CD4-positive, CD25-positive, alpha-beta regulatory T cell (primary cell): ENCODE measurements around the gene SIPA1L3. TPM values are rescaled to one million over a fixed set of nuclear protein-coding genes. Genes with fewer than 3 reads are reported as not detected.

Source experiments
- ATAC-seq, 2 donors: fragments of 150-1000 bp; cut with Tn5 transposase; one replicate each; pipeline ENCODE4 v1.10.0; 2021; ENCODE audit warnings: low read depth in 2 of 2, moderate number of reproducible peaks in 2 of 2, moderate library complexity in 1 of 2
- DNase-seq, 3 donors: peaks; one replicate each; pipeline versions ENCODE4 v3.0.0 to v3.0.0-alpha.2; 2012 to 2022; ENCODE audit warnings: mixed read lengths in 1 of 3
- H3K27ac ChIP-seq: one replicate; pipeline ENCODE4 v1.7.0; 2013; ENCODE audit warnings: mild to moderate bottlenecking, low read length; ENCODE audit not compliant: insufficient read depth, poor library complexity, severe bottlenecking
- H3K27me3 ChIP-seq: one replicate; pipeline ENCODE4 v1.7.0; 2013; ENCODE audit warnings: low read length; ENCODE audit not compliant: control insufficient read depth, insufficient read depth
- H3K36me3 ChIP-seq: one replicate; pipeline ENCODE4 v1.7.0; 2013; ENCODE audit warnings: mild to moderate bottlenecking, low read length, moderate library complexity; ENCODE audit not compliant: control insufficient read depth, insufficient read depth
- H3K4me1 ChIP-seq: 2 replicates; pipeline ENCODE4 v1.7.0; 2013; ENCODE audit warnings: mild to moderate bottlenecking, low read length; ENCODE audit not compliant: insufficient read depth, control insufficient read depth, poor library complexity, severe bottlenecking
- H3K4me3 ChIP-seq: one replicate; pipeline ENCODE4 v1.7.0; 2013; ENCODE audit warnings: low read depth, mild to moderate bottlenecking, low read length, moderate library complexity
- H3K9me3 ChIP-seq, 2 experiments: 1 replicate in 1 of 2; 2 replicates in 1 of 2; pipeline ENCODE4 v1.7.0; 2013; ENCODE audit warnings: low read length in 2 of 2, mild to moderate bottlenecking in 1 of 2, moderate library complexity in 1 of 2; ENCODE audit not compliant: control insufficient read depth in 2 of 2
- H3K27ac Mint-ChIP-seq, 3 donors: one replicate each; pipeline ENCODE4 v1.8.0; 2020 to 2022; ENCODE audit warnings: mild to moderate bottlenecking in 3 of 3, mixed read lengths in 3 of 3, moderate library complexity in 2 of 3
- H3K27me3 Mint-ChIP-seq: one replicate; pipeline ENCODE4 v1.8.0; 2022; ENCODE audit warnings: mild to moderate bottlenecking, mixed read lengths
- H3K36me3 Mint-ChIP-seq: one replicate; pipeline ENCODE4 v1.8.0; 2020; ENCODE audit warnings: mixed read lengths
- H3K4me1 Mint-ChIP-seq, 4 donors: one replicate each; pipeline ENCODE4 v1.8.0; 2020 to 2022; ENCODE audit warnings: mixed read lengths in 4 of 4, mild to moderate bottlenecking in 1 of 4
- H3K4me3 Mint-ChIP-seq, 4 donors: one replicate each; pipeline ENCODE4 v1.8.0; 2020 to 2022; ENCODE audit warnings: mild to moderate bottlenecking in 4 of 4, mixed read lengths in 4 of 4, moderate library complexity in 3 of 4
- H3K9me3 Mint-ChIP-seq, 7 donors: one replicate each; pipeline ENCODE4 v1.8.0; 2020 to 2022; ENCODE audit warnings: mixed read lengths in 7 of 7, mild to moderate bottlenecking in 3 of 7, moderate library complexity in 2 of 7
- polyA plus RNA-seq, 4 donors: library from polyadenylated mRNA; unstranded; fragments of 300-500 nt; fragmentation: Illumina TruSeq; gene quantifications; one replicate each; pipeline ENCODE4 v1.2.3, GENCODE V29; 2021
- total RNA-seq: library from RNA; stranded (reverse); gene quantifications from one replicate; pipeline ENCODE4 v1.2.3, GENCODE V29; 2022

The SIPA1L3 gene
- total and polyA plus RNA-seq, 5 donors from 2014 or later: 0.41 to 27.6 (median 1.7) TPM

GRCh38 chr19:38073841-38074685 is 167.1 kb downstream of the SIPA1L3 start:
- no peak overlapping the region for H3K4me3 Mint-ChIP-seq
- peaks cover 0 to 3% (median 0%) of the 10 kb centered on the region in 4 donors for H3K4me1 Mint-ChIP-seq
- no peaks in the 10 kb centered on the region for H3K27me3 Mint-ChIP-seq
- Histone ChIP-seq H3K4me3 (no peak overlapping the region), H3K9me3 (no peaks in the 10 kb centered on the region), H3K36me3 (no peaks in the 10 kb centered on the region), H3K4me1 (no peaks in the 10 kb centered on the region), H3K27me3 (no peaks in the 10 kb centered on the region), H3K27ac (no peak overlapping the region)
- H3K36me3 Mint-ChIP-seq: peaks cover 26% of the 10 kb centered on the region
- H3K27ac Mint-ChIP-seq: no peak overlapping the region
- no peak for DNase-seq
- ATAC-seq: no peak
- peaks cover 0 to 5% (median 0%) of the 10 kb centered on the region in 7 donors for H3K9me3 Mint-ChIP-seq

DNA sequence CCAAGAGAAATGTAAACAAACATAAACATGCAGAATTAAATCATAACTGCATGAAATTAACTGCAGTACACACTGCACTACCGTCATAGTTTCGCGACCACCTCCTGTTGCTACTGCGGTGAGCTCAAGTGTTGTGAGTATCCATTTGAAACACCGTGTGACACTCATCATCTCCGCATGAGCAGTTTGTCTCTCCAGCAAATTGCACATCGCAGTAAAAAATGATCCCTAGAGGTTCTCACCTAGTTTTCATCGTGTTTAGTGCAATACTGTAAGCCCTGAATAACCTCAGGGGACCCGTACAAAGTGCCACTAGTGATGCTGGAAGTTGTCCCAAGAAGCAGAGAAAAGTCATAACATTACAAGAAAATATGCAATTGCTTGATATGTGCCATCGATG is 169.3 kb downstream of the SIPA1L3 start:
- H3K9me3 Mint-ChIP-seq: peaks cover 0 to 5% (median 0%) of the 10 kb centered on the region in 7 donors
- H3K36me3 Mint-ChIP-seq: peaks cover 17% of the 10 kb centered on the region
- Histone ChIP-seq H3K27ac (no peak overlapping the region), H3K9me3 (no peaks in the 10 kb centered on the region), H3K4me3 (no peak overlapping the region), H3K27me3 (no peaks in the 10 kb centered on the region), H3K36me3 (no peaks in the 10 kb centered on the region), H3K4me1 (no peaks in the 10 kb centered on the region)
- no peaks in the 10 kb centered on the region for H3K27me3 Mint-ChIP-seq
- no peak overlapping the region for H3K4me3 Mint-ChIP-seq
- peaks cover 0 to 8% (median 4%) of the 10 kb centered on the region in 4 donors for H3K4me1 Mint-ChIP-seq
- H3K27ac Mint-ChIP-seq: no peak overlapping the region
- ATAC-seq (no peak), DNase-seq (no peak)

DNA sequence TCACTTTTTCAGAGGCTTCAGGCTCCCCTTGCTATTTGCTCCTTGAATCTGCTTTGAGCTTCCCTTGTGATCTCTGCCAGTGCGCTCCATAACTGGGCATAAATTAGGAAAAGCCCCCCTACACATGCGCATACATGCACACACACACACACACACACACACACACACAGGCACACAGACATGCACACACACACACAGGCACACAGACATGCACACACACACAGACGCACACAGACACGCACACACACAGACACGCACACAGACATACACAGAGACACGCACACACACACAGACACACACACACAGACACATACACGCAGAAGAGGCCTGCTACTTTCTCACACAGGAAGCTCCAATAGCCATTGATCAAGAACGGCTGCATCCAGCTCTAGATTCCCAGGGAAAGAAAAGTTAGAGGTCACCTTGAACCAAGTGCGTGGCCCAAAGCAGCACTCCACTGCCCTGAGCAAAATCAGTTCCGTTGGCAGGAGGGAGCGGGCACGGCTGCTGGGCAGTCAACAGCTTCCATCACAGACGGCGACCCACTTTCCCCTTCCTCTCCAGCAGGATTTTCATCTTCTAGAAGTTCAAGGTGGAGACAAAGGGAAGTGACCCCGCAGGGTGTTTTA is 171.4 kb downstream of the SIPA1L3 start:
- Histone ChIP-seq H3K27ac (no peak overlapping the region), H3K36me3 (peaks cover 3% of the 10 kb centered on the region), H3K4me1 (no peaks in the 10 kb centered on the region), H3K9me3 (no peaks in the 10 kb centered on the region), H3K27me3 (no peaks in the 10 kb centered on the region), H3K4me3 (no peak overlapping the region)
- Mint-ChIP-seq H3K9me3 (peaks cover 0 to 5% (median 0%) of the 10 kb centered on the region in 7 donors), H3K27me3 (no peaks in the 10 kb centered on the region), H3K4me1 (peaks cover 0 to 7% (median 3%) of the 10 kb centered on the region in 4 donors), H3K36me3 (peaks cover 14% of the 10 kb centered on the region), H3K4me3 (no peak overlapping the region), H3K27ac (peak overlapping the region in 2 of 3 donors; percentile 29 to 62)
- DNase-seq: no peak
- ATAC-seq: no peak

- Mint-ChIP-seq H3K9me3 (peaks cover 0 to 5% (median 0%) of the 10 kb centered on the region in 7 donors), H3K4me1 (peaks cover 0 to 7% (median 3%) of the 10 kb centered on the region in 4 donors), H3K27me3 (no peaks in the 10 kb centered on the region), H3K4me3 (no peak overlapping the region), H3K27ac (peak overlapping the region in 2 of 3 donors; percentile 4 to 20), H3K36me3 (peaks cover 13% of the 10 kb centered on the region)
- DNase-seq (peak in 1 of 3 donors; percentile 6), ATAC-seq (peak in 1 of 2 donors; percentile 42)
- H3K27ac ChIP-seq: no peak overlapping the region
- H3K36me3 ChIP-seq: peaks cover 3% of the 10 kb centered on the region
- no peaks in the 10 kb centered on the region for H3K9me3 ChIP-seq
- H3K4me1 ChIP-seq: no peaks in the 10 kb centered on the region
- no peak overlapping the region for H3K4me3 ChIP-seq
- H3K27me3 ChIP-seq: no peaks in the 10 kb centered on the region
Observed at GRCh38 chr19:38079926-38080380, 172.9 kb downstream of the SIPA1L3 start.

GRCh38 chr19:38081547-38082255 is 174.7 kb downstream of the SIPA1L3 start:
- peaks cover 10% of the 10 kb centered on the region for H3K36me3 Mint-ChIP-seq
- ATAC-seq (no peak), DNase-seq (no peak)
- no peaks in the 10 kb centered on the region for H3K27me3 ChIP-seq
- H3K4me1 ChIP-seq: no peaks in the 10 kb centered on the region
- H3K9me3 Mint-ChIP-seq: no peaks in the 10 kb centered on the region
- no peak overlapping the region for H3K4me3 Mint-ChIP-seq
- no peak overlapping the region for H3K27ac ChIP-seq
- peaks cover 3% of the 10 kb centered on the region for H3K36me3 ChIP-seq
- H3K27me3 Mint-ChIP-seq: no peaks in the 10 kb centered on the region
- H3K4me3 ChIP-seq: no peak overlapping the region
- no peak overlapping the region for H3K27ac Mint-ChIP-seq
- H3K4me1 Mint-ChIP-seq: peaks cover 0 to 8% (median 4%) of the 10 kb centered on the region in 4 donors
- H3K9me3 ChIP-seq: no peaks in the 10 kb centered on the region

DNA sequence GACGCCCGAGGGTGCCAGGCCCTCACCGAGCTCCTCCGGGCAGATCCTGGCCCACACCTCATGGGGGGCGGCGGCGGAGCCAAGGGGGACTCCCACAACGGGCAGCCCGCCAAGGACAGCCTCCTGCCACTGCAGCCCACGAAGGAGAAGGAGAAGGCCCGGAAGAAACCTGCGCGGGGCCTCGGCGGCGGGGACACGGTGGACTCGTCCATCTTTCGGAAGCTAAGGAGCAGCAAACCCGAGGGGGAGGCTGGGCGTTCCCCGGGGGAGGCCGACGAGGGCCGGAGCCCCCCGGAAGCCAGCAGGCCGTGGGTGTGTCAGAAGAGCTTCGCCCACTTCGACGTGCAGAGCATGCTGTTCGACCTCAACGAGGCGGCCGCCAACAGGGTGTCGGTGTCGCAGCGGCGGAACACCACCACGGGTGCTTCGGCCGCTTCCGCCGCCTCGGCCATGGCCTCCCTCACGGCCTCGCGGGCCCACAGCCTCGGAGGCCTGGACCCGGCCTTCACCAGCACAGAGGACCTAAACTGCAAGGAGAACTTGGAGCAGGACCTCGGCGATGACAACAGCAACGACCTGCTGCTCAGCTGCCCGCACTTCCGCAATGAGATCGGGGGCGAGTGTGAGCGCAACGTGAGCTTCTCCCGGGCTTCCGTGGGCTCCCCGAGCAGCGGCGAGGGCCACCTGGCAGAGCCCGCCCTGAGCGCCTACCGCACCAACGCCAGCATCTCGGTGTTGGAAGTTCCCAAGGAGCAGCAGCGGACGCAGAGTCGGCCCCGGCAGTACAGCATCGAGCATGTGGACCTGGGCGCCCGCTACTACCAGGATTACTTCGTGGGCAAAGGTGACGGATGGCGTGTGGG is 175.5 kb downstream of the SIPA1L3 start:
- Mint-ChIP-seq H3K27ac (no peak overlapping the region), H3K4me1 (peaks cover 0 to 9% (median 4%) of the 10 kb centered on the region in 4 donors), H3K9me3 (no peaks in the 10 kb centered on the region), H3K4me3 (no peak overlapping the region), H3K36me3 (peaks cover 10% of the 10 kb centered on the region), H3K27me3 (no peaks in the 10 kb centered on the region)
- H3K27ac ChIP-seq: no peak overlapping the region
- no peaks in the 10 kb centered on the region for H3K27me3 ChIP-seq
- H3K4me3 ChIP-seq: no peak overlapping the region
- no peaks in the 10 kb centered on the region for H3K9me3 ChIP-seq
- H3K36me3 ChIP-seq: peaks cover 3% of the 10 kb centered on the region
- no peaks in the 10 kb centered on the region for H3K4me1 ChIP-seq
- ATAC-seq (no peak), DNase-seq (no peak)

DNA sequence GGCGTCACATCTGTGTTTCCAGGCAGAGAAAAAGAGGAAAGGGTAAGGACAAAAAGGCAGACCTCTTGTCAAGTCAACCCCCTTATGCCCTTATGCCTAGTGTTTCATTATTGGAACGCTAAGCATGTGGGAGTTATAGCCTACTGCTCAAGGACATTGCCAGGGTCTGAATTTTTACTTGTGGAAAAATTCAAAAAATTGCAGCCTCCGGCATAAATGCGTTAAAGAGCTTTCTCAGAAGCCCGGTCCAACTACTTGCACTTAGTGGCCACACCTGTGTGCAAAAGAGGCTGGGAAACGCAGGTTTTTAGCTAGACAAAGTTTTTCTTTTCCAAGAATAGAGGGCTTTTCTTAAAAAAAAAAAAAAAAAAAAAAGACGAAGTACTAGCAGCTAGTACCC is 177.2 kb downstream of the SIPA1L3 start:
- H3K36me3 Mint-ChIP-seq: peaks cover 15% of the 10 kb centered on the region

More for the DNA sequence above, 177.2 kb downstream of the SIPA1L3 start:
- Mint-ChIP-seq H3K9me3 (no peaks in the 10 kb centered on the region), H3K4me1 (peaks cover 0 to 9% (median 4%) of the 10 kb centered on the region in 4 donors), H3K4me3 (no peak overlapping the region), H3K27me3 (no peaks in the 10 kb centered on the region), H3K27ac (no peak overlapping the region)
- ATAC-seq (no peak), DNase-seq (no peak)
- H3K4me1 ChIP-seq: no peaks in the 10 kb centered on the region
- no peaks in the 10 kb centered on the region for H3K9me3 ChIP-seq
- H3K36me3 ChIP-seq: peaks cover 12% of the 10 kb centered on the region
- no peaks in the 10 kb centered on the region for H3K27me3 ChIP-seq
- H3K27ac ChIP-seq: no peak overlapping the region
- no peak overlapping the region for H3K4me3 ChIP-seq
